ENCODE results near the gene ARRDC5. TPM values are rescaled to one million over a fixed set of nuclear protein-coding genes. Genes with fewer than 3 reads are reported as not detected.

ARRDC5 gene
- total and polyA plus RNA-seq, 2 donors (not counting 3 experiments of a cell fraction or from before 2014, with no cell fraction given), result 0.04 TPM; not detected in 1

DNA sequence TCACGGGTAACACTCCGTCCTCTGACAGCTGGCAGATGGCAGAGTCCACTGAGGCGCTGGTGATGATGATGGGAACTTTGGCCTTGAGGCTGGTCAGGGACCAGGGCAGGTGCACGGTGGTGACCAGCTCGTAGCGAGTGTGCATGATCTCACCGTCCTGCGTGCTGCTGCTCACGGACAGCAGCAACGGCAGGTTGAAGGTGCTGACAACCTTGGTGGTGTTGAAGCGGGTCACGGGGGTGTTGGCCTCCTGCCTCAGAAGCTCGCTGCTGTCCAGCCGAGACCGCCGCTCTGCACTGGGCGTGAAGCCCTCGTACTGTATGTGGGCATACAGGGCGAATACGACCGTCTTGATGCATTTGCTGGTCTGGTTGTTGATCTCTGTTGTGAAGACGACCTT lies 11.6 kb downstream of the ARRDC5 start:
- BruUV-seq (replicated peaks), result no TSS peak
- H3K4me2 ChIP-seq (ENCODE audit: insufficient read depth, low read length), result no peak overlapping the region
- POLR2A ChIA-PET, result no interaction called here
- no peak overlapping the region for H3K4me3 ChIP-seq (replicated peaks in 1 of 3; ENCODE audit: insufficient read depth in 1 of 3, low read depth in 1 of 3, low read length in 3 of 3)
- H3K9me1 ChIP-seq (replicated peaks; ENCODE audit: control insufficient read depth, extremely low read depth, insufficient read depth, low read length), result no peaks in the 10 kb centered on the region
- H3K27me3 ChIP-seq (ENCODE audit: control insufficient read depth in 2 of 2, insufficient read depth in 2 of 2, low read length in 2 of 2), result no peaks in the 10 kb centered on the region
- no peak for DNase-seq (ENCODE audit: low read depth, low spot score)
- H3K79me2 ChIP-seq (ENCODE audit: control insufficient read depth, insufficient read depth, low read length), result no peaks in the 10 kb centered on the region
- H3K27ac ChIP-seq (ENCODE audit: insufficient read depth, low read depth, low read length), result no peak overlapping the region
- H2AFZ ChIP-seq (ENCODE audit: low read depth, low read length), result no peak overlapping the region
- TF ChIP-seq POLR2AphosphoS5 (IDR thresholded peaks at IDR 0.05; ENCODE audit: insufficient read depth, low read depth, low read length), result no peak
- TF ChIP-seq JUN (IDR thresholded peaks at IDR 0.05; ENCODE audit: borderline replicate concordance, insufficient read depth, insufficient read length, low read depth), result no peak
- no peak for TF ChIP-seq POLR2A (IDR thresholded peaks at IDR 0.05; ENCODE audit: low read depth, low read length)
- TF ChIP-seq MYC (IDR thresholded peaks at IDR 0.05; ENCODE audit: low read depth, low read length), result no peak
- TF ChIP-seq, protein P1, sequence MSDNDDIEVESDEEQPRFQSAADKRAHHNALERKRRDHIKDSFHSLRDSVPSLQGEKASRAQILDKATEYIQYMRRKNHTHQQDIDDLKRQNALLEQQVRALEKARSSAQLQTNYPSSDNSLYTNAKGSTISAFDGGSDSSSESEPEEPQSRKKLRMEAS (IDR thresholded peaks at IDR 0.05; ENCODE audit: insufficient read depth, insufficient read length), result no peak
- TF ChIP-seq EZH2 (IDR thresholded peaks at IDR 0.05; ENCODE audit: borderline replicate concordance, low read depth, low read length, severe bottlenecking), result no peak
- TF ChIP-seq FOS (IDR thresholded peaks at IDR 0.05; ENCODE audit: borderline replicate concordance, insufficient read depth, low read length), result no peak
- TF ChIP-seq, protein P2, sequence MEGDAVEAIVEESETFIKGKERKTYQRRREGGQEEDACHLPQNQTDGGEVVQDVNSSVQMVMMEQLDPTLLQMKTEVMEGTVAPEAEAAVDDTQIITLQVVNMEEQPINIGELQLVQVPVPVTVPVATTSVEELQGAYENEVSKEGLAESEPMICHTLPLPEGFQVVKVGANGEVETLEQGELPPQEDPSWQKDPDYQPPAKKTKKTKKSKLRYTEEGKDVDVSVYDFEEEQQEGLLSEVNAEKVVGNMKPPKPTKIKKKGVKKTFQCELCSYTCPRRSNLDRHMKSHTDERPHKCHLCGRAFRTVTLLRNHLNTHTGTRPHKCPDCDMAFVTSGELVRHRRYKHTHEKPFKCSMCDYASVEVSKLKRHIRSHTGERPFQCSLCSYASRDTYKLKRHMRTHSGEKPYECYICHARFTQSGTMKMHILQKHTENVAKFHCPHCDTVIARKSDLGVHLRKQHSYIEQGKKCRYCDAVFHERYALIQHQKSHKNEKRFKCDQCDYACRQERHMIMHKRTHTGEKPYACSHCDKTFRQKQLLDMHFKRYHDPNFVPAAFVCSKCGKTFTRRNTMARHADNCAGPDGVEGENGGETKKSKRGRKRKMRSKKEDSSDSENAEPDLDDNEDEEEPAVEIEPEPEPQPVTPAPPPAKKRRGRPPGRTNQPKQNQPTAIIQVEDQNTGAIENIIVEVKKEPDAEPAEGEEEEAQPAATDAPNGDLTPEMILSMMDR (IDR thresholded peaks at IDR 0.05; ENCODE audit: extremely low read depth in 1 of 2, insufficient read depth in 1 of 2, low read depth in 1 of 2, low read length in 2 of 2), result no peak
- no peak for TF ChIP-seq GATA2 (IDR thresholded peaks at IDR 0.05; ENCODE audit: insufficient read depth, insufficient read length, low read depth, low read length)
- no peaks in the 10 kb centered on the region for H4K20me1 ChIP-seq (replicated peaks; ENCODE audit: control insufficient read depth, extremely low read depth, insufficient read depth, low read length)
- intact Hi-C loops (cut with micrococcal nuclease), result no loop called here
- no peaks in the 10 kb centered on the region for H3K9me3 ChIP-seq (replicated peaks; ENCODE audit: control insufficient read depth, insufficient read depth, low read length)
- CTCF ChIA-PET, result interaction anchor here (1.1 to 1.5 kb wide), 2 partner anchors 19 to 39 kb away, joined by 3 to 4 read pairs; no protein-coding TSS in a partner anchor
- H3K36me3 ChIP-seq (ENCODE audit: control insufficient read depth in 2 of 2, extremely low read depth in 1 of 2, insufficient read depth in 2 of 2, low read length in 2 of 2), result no peaks in the 10 kb centered on the region
- H3K9ac ChIP-seq (replicated peaks; ENCODE audit: extremely low read depth, insufficient read depth, low read length), result no peak overlapping the region
- H3K4me1 ChIP-seq (ENCODE audit: control insufficient read depth, extremely low read depth, insufficient read depth, low read length), result no peaks in the 10 kb centered on the region
- dilution Hi-C loops (cut with MboI; ENCODE audit: extremely low pct_ligation_motif_present, low sequenced_read_pairs), result no loop called here
- FAIRE-seq, result no peak
